HG03457 (cell line): Measurements from ENCODE around the gene FRAT1.
"Not testable (repeated sequence)": the region's sequence is repeated elsewhere in the genome, so short reads cannot be mapped to it uniquely, and the experiment has no call there.

Experiments
- ATAC-seq: cut with Tn5 transposase; IDR thresholded peaks from one replicate; pipeline ENCODE4 v1.9.1; 2021; ENCODE audit warnings: moderate number of reproducible peaks; ENCODE audit not compliant: unreplicated experiment

The FRAT1 gene, protein sequence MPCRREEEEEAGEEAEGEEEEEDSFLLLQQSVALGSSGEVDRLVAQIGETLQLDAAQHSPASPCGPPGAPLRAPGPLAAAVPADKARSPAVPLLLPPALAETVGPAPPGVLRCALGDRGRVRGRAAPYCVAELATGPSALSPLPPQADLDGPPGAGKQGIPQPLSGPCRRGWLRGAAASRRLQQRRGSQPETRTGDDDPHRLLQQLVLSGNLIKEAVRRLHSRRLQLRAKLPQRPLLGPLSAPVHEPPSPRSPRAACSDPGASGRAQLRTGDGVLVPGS

DNA sequence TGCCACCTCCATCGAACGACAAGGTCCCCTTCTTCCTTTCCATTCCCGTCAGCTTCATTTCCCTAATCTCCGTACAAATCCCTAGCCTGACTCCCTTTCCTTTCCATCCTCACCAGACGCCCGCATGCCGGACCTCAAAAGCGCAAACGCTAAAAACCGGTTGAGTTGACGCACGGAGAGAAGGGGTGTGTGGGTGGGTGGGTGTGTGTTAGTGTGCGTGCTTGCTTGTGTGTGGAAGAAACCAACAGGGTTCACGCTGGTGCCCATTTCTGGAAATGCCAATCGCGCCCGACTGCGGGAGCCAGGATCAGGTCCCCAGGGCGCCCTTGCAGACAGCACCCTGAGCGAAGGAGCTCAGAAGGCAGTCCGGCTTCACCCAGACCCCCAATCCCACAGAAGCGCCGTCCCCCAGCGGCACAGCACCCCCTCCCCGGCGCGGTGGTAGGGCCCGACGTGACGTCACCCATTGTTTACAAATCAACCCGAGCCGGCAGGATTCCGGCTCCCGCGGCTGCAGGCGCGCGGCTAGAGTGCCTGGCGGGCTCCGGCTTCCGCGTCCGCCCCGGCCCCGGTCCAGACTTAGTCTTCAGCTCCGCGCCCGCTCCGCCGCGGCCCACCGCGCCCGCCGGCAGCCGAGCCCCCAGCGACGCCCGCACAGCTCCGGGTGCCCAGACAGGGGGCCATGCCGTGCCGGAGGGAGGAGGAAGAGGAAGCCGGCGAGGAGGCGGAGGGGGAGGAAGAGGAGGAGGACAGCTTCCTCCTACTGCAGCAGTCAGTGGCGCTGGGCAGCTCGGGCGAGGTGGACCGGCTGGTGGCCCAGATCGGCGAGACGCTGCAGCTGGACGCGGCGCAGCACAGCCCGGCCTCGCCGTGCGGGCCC lies at the start of gene FRAT1:
Gene FRAT1 (plus strand): TSS at position 500 of the 880 bp plus-strand sequence. CDS start 183 bp downstream, at position 683.
- ATAC-seq = peak; percentile 64

DNA sequence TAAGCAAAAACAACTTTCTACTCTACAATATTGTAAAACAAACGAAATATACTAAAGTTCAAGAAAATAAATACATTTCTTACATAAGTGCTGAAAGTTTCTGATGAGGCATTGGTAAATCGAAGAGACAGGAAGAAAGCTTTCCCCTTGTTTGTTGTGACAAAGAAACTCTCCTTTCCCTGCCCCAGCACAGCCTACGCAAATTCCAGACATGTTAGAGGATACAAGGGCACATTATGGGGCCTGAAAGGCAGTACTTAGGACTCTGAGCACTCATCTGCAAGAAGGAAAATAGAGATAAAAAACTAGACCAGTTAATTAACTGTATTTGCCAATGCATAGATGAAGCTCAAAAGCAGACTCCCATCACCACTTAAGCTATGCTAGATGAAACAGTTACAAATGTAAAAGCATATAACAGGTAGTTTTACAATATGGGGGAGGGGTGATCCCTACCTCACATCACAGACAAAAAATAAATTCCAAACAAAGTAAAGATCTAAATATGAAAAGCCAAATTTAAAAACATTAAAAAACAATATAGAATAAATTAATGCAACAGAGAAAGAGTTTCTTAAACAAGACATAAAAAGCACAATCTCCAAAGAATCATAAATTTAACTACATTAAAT lies 48.4 kb upstream of the FRAT1 start:
- ATAC-seq = no peak

DNA sequence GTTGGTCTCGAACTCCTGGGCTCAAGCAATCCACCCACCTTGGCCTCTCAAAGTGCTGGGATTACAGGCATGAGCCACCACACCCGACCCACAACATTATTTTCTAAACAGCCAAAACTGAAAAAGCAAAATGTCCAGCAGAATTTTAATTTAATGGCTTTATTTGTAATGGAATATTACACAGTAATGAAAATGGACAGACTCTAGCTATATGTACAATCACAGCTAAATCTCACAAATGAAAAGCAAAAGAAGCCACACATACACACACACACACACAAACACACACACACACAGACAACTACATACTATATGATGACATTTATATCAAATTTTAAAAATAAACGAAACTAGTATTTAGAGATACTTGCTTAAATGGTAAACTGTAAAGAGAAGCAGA lies 45.4 kb upstream of the FRAT1 start:
- no peak for ATAC-seq

DNA sequence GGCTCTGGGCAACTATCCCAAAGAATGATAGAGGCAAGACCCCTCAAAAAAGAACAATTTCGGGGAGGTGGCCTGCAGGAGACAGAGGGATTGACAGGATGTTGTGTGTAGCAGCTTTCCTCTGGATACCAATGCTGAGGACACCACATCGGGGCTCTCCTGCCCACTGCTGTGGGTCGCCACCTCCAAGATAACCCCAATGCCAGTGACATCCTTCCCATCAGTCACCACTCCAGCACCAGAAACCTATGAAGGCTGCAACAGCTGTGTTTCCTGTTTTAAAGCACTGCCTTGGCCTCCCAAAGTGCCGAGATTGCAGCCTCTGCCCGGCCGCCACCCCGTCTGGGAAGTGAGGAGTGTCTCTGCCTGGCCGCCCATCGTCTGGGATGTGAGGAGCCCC lies 44.2 kb upstream of the FRAT1 start:
- no peak for ATAC-seq

DNA sequence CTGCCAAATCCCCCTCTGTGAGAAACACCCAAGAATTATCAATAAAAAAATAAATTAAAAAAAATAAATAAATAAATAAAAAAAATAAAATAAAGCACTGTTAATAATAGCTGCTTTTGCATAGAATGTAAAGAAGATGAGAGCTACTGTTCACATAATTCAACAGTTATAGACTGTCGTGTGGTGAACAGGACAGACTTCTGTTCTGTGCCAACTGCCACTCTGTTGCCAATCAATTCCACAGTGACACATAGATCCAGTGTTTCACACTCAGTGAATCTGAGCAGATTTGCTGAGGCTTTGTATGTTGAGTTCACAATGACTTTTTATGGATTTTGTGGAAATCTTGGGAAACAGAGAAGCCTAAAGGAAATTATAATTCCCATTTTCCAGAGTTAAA lies 41.5 kb upstream of the FRAT1 start:
- ATAC-seq = no peak

DNA sequence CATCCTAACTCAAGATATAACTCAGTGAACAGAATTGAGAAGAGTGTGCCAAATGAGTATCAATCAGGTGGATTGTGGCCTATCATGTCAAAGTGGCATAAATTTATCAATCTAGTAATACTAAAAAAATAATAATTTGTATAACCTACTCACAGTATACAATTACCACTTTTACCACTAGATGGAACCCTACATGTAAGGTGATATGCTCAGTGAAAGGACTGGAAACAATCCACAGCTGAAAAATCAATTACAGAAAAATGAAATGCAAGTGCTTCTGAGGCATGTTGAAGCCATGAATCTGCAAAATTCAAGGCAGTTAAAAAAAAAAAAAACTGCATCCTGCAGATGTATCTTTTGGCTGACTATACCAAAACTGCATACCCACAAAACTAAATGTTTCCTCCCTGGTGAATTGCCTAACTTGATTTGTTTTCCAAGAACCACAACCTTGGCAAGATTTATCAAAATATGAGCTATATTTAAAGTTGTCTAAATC lies 40.5 kb upstream of the FRAT1 start:
- no peak for ATAC-seq

DNA sequence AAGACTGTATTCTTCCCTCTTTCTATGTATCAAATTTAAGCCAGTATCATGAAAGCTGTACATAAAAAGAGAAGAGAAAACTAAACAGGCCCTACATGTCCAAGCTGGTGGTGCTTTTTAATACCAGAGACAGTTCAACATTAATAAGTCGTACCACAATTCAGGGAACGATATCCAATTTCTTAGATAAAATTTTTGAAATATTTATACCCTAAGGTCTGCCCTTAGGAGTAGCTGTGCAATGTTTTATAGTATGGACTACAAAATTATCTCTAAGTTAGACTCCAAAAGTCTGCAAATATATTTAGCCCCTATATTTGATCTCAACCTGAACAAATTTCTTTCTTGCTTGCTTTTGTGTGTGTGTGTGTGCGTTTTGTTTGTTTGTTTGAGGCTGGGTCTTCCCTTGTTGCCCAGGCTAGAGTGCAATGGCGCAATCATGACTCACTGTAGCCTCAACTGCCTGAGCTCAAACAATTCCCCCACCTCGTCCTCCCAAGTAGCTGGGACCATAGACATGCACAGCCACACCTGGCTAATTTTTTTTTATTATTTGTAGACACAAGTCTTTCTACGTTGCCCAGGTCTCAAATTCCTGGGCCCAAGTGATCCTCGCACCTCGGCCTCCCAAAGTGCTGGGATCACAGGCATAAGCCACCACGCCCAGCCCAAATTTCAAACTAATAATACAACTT lies 39.8 kb upstream of the FRAT1 start:
- no peak for ATAC-seq

DNA sequence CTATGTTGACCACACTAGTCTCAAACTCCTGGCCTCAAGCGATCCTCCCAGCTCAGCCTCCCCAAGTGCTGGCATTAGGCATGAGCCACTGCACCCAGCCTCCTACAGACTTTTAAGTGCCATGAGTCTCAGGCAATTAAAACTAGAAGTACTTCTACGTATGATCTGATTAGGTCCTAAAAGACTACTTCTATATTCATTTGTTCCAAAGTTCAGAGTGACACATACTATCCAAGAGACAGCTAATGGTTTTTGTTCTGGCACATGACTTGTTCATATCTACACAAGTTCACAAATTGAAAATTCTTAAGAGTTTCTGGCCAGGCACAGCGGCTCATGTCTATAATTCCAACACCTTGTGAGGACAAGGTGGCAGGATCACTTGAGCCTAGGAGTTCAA lies 38.3 kb upstream of the FRAT1 start:
- no peak for ATAC-seq

DNA sequence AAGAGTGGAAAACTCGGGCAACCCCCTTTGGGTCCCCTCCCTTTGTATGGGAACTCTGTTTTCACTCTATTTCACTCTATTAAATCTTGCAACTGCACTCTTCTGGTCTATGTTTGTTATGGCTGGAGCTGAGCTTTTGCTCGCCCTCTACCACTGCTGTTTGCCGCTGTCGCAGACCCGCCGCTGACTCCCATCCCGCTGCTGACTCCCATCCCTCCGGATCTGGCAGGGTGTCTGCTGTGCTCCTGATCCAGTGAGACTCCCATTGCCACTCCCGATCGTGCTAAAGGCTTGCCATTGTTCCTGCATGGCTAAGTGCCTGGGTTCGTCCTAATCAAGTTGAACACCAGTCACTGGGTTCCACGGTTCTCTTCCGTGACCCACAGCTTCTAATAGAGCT lies 29.0 kb upstream of the FRAT1 start:
- ATAC-seq = not testable (repeated sequence)

DNA sequence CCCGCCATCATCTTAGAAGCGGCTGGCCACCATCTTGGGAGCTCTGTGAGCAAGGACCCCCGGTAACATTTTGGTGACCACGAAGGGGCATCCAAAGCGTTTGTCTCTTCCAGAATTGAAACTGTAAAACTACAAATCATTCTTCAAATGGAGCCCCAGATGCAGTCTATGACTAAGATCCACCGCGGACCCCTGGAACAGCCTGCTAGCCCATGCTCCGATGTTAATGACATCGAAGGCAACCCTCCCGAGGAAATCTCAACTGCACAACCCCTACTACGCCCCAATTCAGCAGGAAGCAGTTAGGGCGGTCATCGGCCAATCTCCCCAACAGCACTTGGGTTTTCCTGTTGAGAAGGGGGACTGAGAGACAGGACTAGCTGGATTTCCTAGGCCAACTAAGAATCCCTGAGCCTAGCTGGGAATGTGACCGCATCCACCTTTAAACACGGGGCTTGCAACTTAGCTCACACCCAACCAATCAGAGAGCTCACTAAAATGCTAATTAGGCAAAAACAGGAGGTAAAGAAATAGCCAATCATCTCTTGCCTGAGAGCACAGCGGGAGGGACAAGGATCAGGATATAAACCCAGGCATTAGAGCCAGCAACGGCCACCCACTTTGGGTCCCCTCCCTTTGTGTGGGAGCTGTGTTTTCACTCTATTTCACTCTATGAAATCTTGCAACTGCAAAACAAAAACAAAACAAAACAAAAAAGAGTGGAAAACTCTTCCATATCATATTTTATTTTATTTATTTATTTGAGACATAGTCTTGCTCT lies 28.3 kb upstream of the FRAT1 start:
- not testable (repeated sequence) for ATAC-seq

DNA sequence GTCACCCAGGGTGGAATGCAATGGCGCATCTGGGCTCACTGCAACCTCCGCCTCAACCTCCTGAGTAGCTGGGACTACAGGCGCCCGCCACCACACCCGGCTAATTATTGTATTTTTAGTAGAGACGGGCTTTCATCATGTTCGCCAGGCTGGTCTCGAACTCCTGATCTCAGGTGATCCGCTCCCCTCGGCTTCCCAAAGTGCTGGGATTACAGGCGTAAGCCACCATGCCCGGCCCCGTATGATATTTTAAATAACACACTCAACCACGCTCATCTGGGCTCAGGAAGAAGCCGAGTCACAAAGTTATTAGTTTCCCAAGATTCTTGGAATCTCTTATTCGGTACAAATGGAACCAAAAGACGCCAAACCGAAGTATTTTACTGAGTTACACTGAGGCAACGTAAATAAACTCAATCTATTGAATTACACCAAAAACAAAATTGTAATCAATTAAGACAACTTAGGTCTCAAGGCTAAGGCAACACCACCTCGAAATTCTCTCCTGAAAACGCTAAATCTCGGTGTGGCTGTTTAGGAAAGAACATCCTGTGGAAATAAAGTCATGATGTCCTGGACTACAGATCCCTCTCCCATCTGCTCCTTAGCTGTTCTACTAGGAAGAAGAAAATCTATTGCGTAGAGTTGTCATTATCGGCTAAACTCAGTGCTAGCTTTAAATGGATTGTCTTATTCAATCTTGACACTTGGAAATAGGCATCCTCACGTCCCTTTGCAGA lies 27.5 kb upstream of the FRAT1 start:
- no peak for ATAC-seq

DNA sequence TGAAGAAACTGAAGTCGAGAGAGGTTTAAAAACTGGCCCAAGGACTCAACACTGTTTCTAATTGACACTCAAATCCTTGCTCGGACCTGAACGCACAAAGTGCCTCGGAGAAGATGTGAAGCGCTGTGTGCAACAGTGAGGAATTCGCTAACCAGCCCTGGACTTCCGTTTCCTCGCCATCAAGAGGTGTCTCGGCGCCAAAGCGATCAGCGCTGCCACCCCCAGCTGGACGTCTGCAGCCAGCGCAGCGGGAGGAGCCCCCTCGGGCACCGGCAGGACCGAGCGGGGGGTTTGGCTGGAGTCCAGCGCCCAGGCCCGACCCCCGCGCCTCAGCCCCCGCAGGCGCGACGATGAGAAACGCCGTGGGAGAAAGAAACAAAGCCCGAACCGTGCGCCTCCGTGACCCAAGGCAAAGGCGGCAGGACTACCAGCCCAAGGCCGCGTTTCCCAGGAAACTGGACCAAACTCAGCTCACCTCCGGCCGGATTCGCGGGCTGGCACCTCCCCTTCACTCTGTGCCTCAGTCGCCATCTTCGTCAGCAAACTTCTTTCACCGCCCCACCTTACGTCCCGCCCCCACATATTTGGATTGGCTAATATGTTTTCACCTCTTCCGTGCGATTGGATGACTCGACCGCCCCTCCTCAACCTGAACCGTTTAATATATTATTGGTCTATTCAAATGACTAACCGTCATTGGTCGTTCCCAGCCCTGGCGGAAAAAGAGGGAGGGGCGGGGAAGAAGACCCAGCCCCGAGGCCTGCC lies 26.8 kb upstream of the FRAT1 start, which contains the start of gene ARHGAP19:
Gene ARHGAP19 (minus strand): TSS at position 541 of the 765 bp plus-strand sequence. CDS start 10 bp downstream, at position 531.
- ATAC-seq = peak; percentile 79

DNA sequence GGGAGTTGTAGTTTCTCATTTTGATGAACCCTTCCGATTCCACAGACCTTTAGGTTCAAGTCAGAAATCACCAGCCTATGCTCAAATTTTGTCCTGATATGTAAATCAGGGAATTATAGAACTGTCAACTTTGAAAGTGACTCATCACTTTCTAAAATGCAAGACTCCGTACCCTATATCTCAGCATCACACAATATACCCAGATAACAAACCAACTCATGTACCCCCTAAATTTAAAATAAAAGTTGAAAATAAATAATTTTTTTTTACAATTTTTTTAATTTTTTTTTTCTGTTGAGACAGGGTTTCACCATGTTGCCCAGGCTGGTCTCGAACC lies 26.2 kb upstream of the FRAT1 start:
- ATAC-seq = no peak

DNA sequence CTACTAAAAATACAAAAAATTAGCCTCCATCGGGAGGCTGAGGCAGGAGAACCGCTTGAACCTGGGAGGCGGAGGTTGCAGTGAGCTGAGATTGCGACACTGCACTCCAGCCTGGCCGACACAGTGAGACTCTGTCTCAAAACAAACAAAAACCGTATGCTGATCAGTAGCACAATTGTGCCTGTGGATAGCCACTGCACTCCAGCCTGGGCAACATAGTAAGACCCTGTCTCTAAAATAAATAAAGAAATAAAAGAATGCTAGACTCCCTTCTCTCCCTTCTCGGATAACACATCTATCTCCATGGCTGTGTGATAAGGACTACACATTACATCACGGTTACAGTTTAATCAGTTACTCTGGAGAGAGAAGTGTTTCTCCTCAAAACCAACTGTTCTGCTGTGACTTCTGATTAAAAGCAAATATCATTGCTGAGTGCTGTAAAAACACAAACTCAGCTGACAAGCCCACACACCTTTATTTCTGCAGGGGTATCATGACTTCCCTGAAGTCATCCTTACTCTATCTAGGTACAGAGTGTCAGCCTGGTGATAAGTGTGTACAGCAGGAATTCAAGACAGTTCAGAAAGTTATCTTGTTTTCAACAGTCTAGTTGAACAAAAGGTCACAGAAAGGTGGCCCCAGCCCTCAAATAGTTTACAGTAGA lies 21.4 kb upstream of the FRAT1 start:
- no peak for ATAC-seq

DNA sequence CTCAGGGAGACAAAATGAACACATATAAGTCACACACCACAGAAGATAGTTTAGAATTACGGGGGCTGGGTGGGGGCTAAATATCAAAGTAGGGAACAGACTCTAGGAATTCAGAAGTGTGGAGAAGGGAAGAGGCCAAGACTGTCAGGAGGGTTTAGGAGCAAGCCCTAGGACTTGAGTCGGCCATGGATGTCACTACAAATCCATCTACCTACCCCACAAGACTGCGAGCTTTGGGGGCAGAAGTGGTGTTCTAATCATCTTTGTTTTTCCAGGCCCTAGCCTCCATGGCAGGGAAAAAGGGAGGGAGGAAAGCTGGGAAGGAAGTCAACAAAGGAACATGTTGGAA lies 20.9 kb upstream of the FRAT1 start:
- ATAC-seq = no peak

DNA sequence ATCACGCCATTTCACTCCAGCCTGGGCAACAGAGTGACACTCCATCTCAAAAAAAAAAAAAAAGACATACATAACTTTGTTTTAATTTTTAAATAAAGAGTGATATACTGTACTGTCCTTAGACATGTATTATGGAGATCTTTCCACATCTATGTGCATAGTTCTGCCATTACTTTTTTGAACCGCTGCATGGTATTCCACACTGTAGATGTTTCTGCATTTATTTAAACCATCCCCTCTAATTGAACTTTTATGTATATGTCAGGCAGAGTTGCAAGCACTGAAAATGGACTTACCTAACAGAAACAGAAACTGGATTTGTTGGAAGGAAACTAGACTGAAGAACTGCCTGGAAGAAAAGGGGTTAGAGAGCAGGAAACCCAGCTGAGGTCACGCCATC lies 18.1 kb upstream of the FRAT1 start:
- no peak for ATAC-seq

DNA sequence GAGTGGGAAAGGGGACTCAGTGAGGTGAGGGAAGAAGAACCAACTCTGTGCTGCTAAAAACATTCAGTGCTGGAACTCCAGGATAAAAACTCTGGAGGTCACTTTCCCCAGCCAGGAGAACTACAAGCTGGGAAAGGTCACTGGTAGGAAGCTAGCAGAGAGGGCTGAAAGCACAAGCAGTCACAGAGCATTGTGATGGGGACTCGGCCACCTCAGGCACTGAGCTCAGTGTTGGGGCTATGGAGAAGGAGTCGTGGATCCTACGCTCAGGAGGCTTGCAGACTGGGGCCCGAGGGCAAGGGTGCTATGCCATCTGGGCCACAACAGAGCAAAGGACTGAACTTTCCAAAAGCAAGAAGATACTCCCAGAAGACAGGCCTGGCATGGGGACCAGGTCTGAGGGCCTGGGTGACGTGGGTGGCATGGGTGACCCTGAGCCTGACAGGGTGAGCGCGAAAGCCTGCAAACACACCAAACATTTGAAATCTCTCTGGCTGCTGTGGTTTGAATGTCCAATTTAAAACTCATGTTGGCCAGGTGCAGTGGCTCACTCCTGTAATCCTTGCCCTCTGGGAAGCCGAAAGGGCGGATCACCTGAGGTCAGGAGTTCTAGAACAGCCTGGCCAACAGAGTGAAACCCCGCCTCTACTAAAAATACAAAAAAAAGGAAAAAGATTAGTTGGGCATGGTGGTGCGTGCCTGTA lies 16.8 kb upstream of the FRAT1 start:
- no peak for ATAC-seq

DNA sequence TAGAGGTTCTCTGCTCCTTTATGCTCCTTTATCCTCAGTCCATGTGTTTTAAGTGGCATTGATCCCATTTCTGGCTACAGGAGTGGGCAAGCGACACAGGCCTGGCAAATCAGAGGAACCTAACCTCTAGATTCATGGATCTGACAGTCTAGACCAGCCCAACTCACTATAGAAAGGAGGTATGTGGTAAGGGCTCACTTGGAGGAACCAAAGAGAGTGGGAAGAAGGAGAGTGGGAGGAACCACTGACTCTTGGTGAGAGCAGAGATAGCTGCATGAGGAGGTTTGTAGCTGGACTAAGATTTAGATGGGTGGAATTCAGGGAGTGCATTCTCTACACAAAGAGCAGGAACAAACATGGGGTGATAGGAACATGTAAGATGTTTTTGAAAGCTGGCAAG lies 11.6 kb upstream of the FRAT1 start:
- no peak for ATAC-seq
